CD14-positive monocyte (primary cell): ENCODE measurements around the gene AFF3. TPM values are rescaled to one million over a fixed set of nuclear protein-coding genes. Genes with fewer than 3 reads are reported as not detected.

Experiments
- DNase-seq, 3 donors: peaks; one replicate each; pipeline ENCODE4 v3.0.0-alpha.2; 2011 to 2022
- H2AFZ ChIP-seq: 2 replicates; pipeline ENCODE4 v1.6.0; 2012; ENCODE audit warnings: mild to moderate bottlenecking, low read depth, low read length, inconsistent platforms; ENCODE audit not compliant: insufficient read depth, poor library complexity, severe bottlenecking
- H3K27ac ChIP-seq, 2 donors: 1 replicate in 1 of 2; 2 replicates in 1 of 2; pipeline ENCODE4 v1.5.1; 2012 to 2013; ENCODE audit warnings: low read length in 2 of 2, control low read depth in 1 of 2, inconsistent platforms in 1 of 2, low read depth in 1 of 2, mild to moderate bottlenecking in 1 of 2
- H3K27me3 ChIP-seq, 2 donors: one replicate each; pipeline versions ENCODE4 v1.6.0 to v1.6.1; 2011 to 2013; ENCODE audit warnings: low read length in 2 of 2; ENCODE audit not compliant: control insufficient read depth in 2 of 2, insufficient read depth in 2 of 2
- H3K36me3 ChIP-seq, 2 donors: replicated peaks in 1 of 2; 1 replicate in 1 of 2; 2 replicates in 1 of 2; pipeline versions ENCODE4 v1.5.1 to v1.6.1; 2012 to 2013; ENCODE audit warnings: low read length in 2 of 2, control low read depth in 1 of 2, inconsistent platforms in 1 of 2, mild to moderate bottlenecking in 1 of 2; ENCODE audit not compliant: insufficient read depth in 2 of 2, control insufficient read depth in 1 of 2
- H3K4me1 ChIP-seq, 2 donors: 1 replicate in 1 of 2; 2 replicates in 1 of 2; pipeline versions ENCODE4 v1.5.1 to v1.6.1; 2012 to 2013; ENCODE audit warnings: low read length in 2 of 2, control low read depth in 1 of 2, inconsistent platforms in 1 of 2, mild to moderate bottlenecking in 1 of 2, moderate library complexity in 1 of 2; ENCODE audit not compliant: insufficient read depth in 2 of 2, control insufficient read depth in 1 of 2
- H3K4me2 ChIP-seq: replicated peaks from 2 replicates; pipeline ENCODE3; 2012; ENCODE audit warnings: low read length, moderate library complexity, mild to moderate bottlenecking; ENCODE audit not compliant: poor library complexity, severe bottlenecking; ENCODE audit errors: extremely low read depth
- H3K4me3 ChIP-seq, 3 experiments: fragments of 200-600 bp in 1 of 3; sonication (generic) in 1 of 3; replicated peaks in 1 of 3; 1 replicate in 2 of 3; 2 replicates in 1 of 3; pipeline ENCODE4 v1.5.1; 2011 to 2013; ENCODE audit warnings: low read length in 3 of 3, mild to moderate bottlenecking in 3 of 3, control low read depth in 2 of 3, low read depth in 2 of 3, inconsistent platforms in 1 of 3, moderate library complexity in 1 of 3
- H3K79me2 ChIP-seq: 2 replicates; pipeline ENCODE4 v1.6.0; 2012; ENCODE audit warnings: mild to moderate bottlenecking, control low read depth, inconsistent platforms, low read length, moderate library complexity; ENCODE audit not compliant: insufficient read depth
- H3K9ac ChIP-seq: 2 replicates; pipeline ENCODE4 v1.6.0; 2017; ENCODE audit warnings: low read length, mild to moderate bottlenecking; ENCODE audit not compliant: insufficient read depth, poor library complexity, severe bottlenecking
- H3K9me3 ChIP-seq, 2 donors: replicated peaks in 1 of 2; 1 replicate in 1 of 2; 2 replicates in 1 of 2; pipeline versions ENCODE4 v1.5.1 to v1.6.1; 2012 to 2013; ENCODE audit warnings: low read length in 2 of 2, control low read depth in 1 of 2; ENCODE audit not compliant: control insufficient read depth in 1 of 2, insufficient read depth in 1 of 2
- H4K20me1 ChIP-seq: 2 replicates; pipeline ENCODE4 v1.6.0; 2012; ENCODE audit warnings: mild to moderate bottlenecking, low read length, control low read depth, moderate library complexity; ENCODE audit not compliant: insufficient read depth
- H3K27ac Mint-ChIP-seq, 7 donors: one replicate each; pipeline ENCODE4 v1.8.0; 2020; ENCODE audit warnings: mild to moderate bottlenecking in 7 of 7, mixed read lengths in 7 of 7, moderate library complexity in 6 of 7, inconsistent platforms in 2 of 7
- H3K27me3 Mint-ChIP-seq, 3 donors: one replicate each; pipeline ENCODE4 v1.8.0; 2021 to 2022; ENCODE audit warnings: low read depth in 3 of 3, mild to moderate bottlenecking in 3 of 3, mixed read lengths in 3 of 3, moderate library complexity in 3 of 3, inconsistent platforms in 1 of 3
- H3K36me3 Mint-ChIP-seq, 2 donors: one replicate each; pipeline ENCODE4 v1.8.0; 2020; ENCODE audit warnings: mixed read lengths in 2 of 2, inconsistent platforms in 1 of 2, mild to moderate bottlenecking in 1 of 2
- H3K4me1 Mint-ChIP-seq: one replicate; pipeline ENCODE4 v1.8.0; 2020; ENCODE audit warnings: mild to moderate bottlenecking, mixed read lengths
- H3K4me3 Mint-ChIP-seq, 2 donors: one replicate each; pipeline ENCODE4 v1.8.0; 2020; ENCODE audit warnings: mild to moderate bottlenecking in 2 of 2, mixed read lengths in 2 of 2, moderate library complexity in 1 of 2
- H3K9me3 Mint-ChIP-seq, 7 donors: one replicate each; pipeline ENCODE4 v1.8.0; 2020 to 2022; ENCODE audit warnings: mixed read lengths in 7 of 7, mild to moderate bottlenecking in 6 of 7, moderate library complexity in 6 of 7, inconsistent platforms in 2 of 7
- WGBS: methylation state at CpG from one replicate; pipeline ENCODE4 v1.1.5; 2013; ENCODE audit warnings: missing lambda C conversion rate; ENCODE audit not compliant: insufficient coverage; 5-methylcytosine and 5-hydroxymethylcytosine counted together
- intact Hi-C, 2 donors: fragments of 100-400 bp; cut with micrococcal nuclease; formaldehyde crosslinking; loops; one replicate each; pipeline versions ENCODE4 v1.15.0 to v1.15.1; 2023
- polyA plus RNA-seq, 3 donors: library from polyadenylated mRNA; depleted of rRNA in 1 of 3; unstranded in 2 of 3; stranded (reverse) in 1 of 3; fragments of 300-500 nt in 2 of 3; fragments of >200 nt in 1 of 3; fragmentation: Illumina TruSeq in 2 of 3; gene quantifications; 1 replicate in 2 of 3; 2 replicates in 1 of 3; pipeline ENCODE4 v1.2.3, GENCODE V29; 2012 to 2021
- TF ChIP-seq, protein P1 (sequence below): fragments of 200-600 bp; IDR thresholded peaks from one replicate; pipeline ENCODE4 v1.8.0; 2022; ENCODE audit warnings: antibody characterized with exemption, mild to moderate bottlenecking

AFF3 gene
- polyA plus RNA-seq, 3 donors: 0.17 to 4.1 (median 0.49) TPM

DNA sequence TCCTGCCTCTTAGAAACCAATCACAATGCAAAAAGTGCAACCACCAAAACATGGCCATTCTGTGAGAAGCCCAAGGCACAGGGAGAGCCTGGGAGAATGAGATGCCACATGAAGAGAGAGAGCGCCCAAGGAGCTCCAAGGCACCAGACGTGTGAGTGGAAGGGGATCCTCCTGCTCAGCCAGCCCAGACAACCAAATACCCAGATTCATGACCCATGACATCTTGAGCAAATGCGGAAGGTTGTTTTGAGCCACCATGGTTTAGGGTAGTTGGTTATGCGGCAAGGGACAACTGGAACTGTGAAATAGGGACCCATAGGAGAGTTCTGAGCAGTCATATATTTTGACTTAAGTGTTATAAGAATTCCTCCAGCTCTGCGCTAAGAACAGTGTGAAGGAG, 7.0 kb downstream of the AFF3 start:
- H3K4me3 Mint-ChIP-seq: no peak overlapping the region
- no peak overlapping the region for H3K4me3 ChIP-seq
- H3K27ac Mint-ChIP-seq: no peak overlapping the region
- no peak overlapping the region for H2AFZ ChIP-seq
- H3K27me3 ChIP-seq: no peaks in the 10 kb centered on the region
- no peaks in the 10 kb centered on the region for H4K20me1 ChIP-seq
- H3K4me1 ChIP-seq: peaks cover 9 to 24% of the 10 kb centered on the region in 2 donors
- peaks cover 28% of the 10 kb centered on the region for H3K4me1 Mint-ChIP-seq
- intact Hi-C loops: no loop called here
- H3K79me2 ChIP-seq: peaks cover 59% of the 10 kb centered on the region
- no peak overlapping the region for H3K9ac ChIP-seq
- WGBS: 93% methylated on average over 3 of the region's 5 CpGs
- no peaks in the 10 kb centered on the region for H3K36me3 ChIP-seq
- no peaks in the 10 kb centered on the region for H3K9me3 Mint-ChIP-seq
- TF ChIP-seq, protein P1, sequence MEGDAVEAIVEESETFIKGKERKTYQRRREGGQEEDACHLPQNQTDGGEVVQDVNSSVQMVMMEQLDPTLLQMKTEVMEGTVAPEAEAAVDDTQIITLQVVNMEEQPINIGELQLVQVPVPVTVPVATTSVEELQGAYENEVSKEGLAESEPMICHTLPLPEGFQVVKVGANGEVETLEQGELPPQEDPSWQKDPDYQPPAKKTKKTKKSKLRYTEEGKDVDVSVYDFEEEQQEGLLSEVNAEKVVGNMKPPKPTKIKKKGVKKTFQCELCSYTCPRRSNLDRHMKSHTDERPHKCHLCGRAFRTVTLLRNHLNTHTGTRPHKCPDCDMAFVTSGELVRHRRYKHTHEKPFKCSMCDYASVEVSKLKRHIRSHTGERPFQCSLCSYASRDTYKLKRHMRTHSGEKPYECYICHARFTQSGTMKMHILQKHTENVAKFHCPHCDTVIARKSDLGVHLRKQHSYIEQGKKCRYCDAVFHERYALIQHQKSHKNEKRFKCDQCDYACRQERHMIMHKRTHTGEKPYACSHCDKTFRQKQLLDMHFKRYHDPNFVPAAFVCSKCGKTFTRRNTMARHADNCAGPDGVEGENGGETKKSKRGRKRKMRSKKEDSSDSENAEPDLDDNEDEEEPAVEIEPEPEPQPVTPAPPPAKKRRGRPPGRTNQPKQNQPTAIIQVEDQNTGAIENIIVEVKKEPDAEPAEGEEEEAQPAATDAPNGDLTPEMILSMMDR: no peak
- no peak for DNase-seq
- no peaks in the 10 kb centered on the region for H3K27me3 Mint-ChIP-seq
- H3K9me3 ChIP-seq: no peaks in the 10 kb centered on the region
- no peak overlapping the region for H3K4me2 ChIP-seq
- H3K36me3 Mint-ChIP-seq: peaks cover 0 to 4% of the 10 kb centered on the region in 2 donors
- no peak overlapping the region for H3K27ac ChIP-seq

DNA sequence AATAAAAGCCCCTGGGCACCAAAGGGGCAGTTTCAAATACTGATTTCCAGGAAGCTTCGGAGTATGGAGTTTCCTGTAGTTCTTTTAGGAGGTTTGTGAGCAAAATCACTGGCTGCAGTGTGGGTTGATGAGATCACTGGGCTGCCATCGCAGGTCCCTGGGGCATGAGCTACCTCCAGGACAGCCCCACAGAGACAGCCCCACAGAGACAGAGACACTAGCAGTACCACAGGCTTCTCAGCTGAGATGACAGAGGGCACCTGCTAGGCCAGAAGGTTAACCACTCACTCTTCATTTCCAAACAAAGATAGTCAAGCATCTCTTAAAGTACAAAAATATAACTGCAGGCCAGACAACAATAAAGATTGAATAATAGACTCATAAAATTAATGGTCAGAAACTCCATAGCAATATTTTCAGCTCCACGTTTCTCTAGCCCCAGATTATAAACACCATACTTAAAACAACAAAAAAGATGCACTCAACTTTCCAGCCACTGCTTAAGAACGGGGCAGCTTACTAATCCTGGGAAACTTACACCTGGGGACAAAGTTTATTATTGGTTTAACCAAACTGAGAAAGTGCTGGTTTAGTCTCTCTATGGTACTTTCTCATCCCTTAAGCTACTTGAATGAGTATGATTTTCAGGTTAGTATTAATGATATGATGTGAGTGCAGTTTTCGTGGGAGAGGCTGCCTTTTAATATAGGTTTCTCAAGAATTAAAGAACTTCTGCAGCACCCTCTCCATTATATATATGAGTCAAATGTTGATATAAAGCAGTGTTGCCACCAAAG, 11.6 kb downstream of the AFF3 start:
- Mint-ChIP-seq H3K9me3 (no peaks in the 10 kb centered on the region), H3K4me1 (peaks cover 4% of the 10 kb centered on the region), H3K27me3 (no peaks in the 10 kb centered on the region), H3K4me3 (no peak overlapping the region), H3K27ac (peak overlapping the region in 1 of 7 donors; percentile 48), H3K36me3 (peaks cover 16 to 25% of the 10 kb centered on the region in 2 donors)
- Histone ChIP-seq H3K9me3 (no peaks in the 10 kb centered on the region), H3K27ac (no peak overlapping the region), H3K4me3 (no peak overlapping the region), H4K20me1 (no peaks in the 10 kb centered on the region), H3K79me2 (peaks cover 23% of the 10 kb centered on the region), H3K9ac (no peak overlapping the region), H3K27me3 (no peaks in the 10 kb centered on the region), H3K4me1 (no peaks in the 10 kb centered on the region), H3K36me3 (peaks cover 0 to 3% of the 10 kb centered on the region in 2 donors), H2AFZ (no peak overlapping the region), H3K4me2 (no peak overlapping the region)
- no peak for DNase-seq
- intact Hi-C loops: no loop called here
- TF ChIP-seq, protein P1: no peak
- 90% methylated on average over 2 of the region's 5 CpGs for WGBS
